ENCODE data around the gene SKAP2.

Gene SKAP2

DNA sequence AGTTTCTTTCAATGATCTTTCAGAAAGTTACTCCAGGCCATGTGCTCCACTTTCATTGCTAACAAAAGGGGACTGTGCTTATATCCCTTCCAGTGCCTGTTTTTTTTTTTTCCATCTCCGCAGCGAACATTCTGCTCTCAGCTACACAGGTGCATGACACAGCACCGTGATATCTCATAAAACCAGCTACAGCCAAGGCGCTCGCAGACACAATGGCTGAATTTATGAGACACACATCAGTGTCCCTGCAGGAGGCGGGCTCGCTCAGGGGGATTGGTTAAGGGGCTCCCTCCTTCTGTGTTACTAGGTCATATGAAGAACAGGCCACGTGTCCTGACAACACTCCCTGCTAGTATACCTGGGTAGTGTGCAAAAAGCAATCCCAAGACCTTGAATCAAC is 245.5 kb downstream of the SKAP2 start:
- DNase-seq (ENCODE audit: low spot score), result no peak
- in situ Hi-C loops (cut with MboI; ENCODE audit: low sequenced_read_pairs, unreplicated experiment), result no loop called here
- no peak for TF ChIP-seq CTCF (IDR thresholded peaks at IDR 0.05; ENCODE audit: borderline replicate concordance, control extremely low read depth, extremely low read depth, insufficient read depth, missing control alignments)

GRCh38 chr7:26618449-26618848 is 245.9 kb downstream of the SKAP2 start:
- in situ Hi-C loops (cut with MboI; ENCODE audit: low sequenced_read_pairs, unreplicated experiment), result no loop called here
- DNase-seq (ENCODE audit: low spot score), result no peak
- no peak for TF ChIP-seq CTCF (IDR thresholded peaks at IDR 0.05; ENCODE audit: borderline replicate concordance, control extremely low read depth, extremely low read depth, insufficient read depth, missing control alignments)

All from GM13976 (cell line).